K562 (cell line): ENCODE measurements around the gene OR2B2. TPM values are rescaled to one million over a fixed set of nuclear protein-coding genes. Genes with fewer than 3 reads are reported as not detected.

Experiments used
- GATAD2A ChIP-seq: fragments of 450-650 bp; IDR thresholded peaks from 2 replicates; pipeline ENCODE4 v1.6.1; 2017
- JUN ChIP-seq, 2 experiments: sonication (generic) in 1 of 2; formaldehyde crosslinking in 1 of 2; IDR thresholded peaks; 2 replicates each; pipeline versions ENCODE4 v1.6.1 to v1.8.0; 2012 to 2022; ENCODE audit warnings: borderline replicate concordance in 2 of 2, mild to moderate bottlenecking in 2 of 2, improper control_type of control experiment in 1 of 2, low read depth in 1 of 2, low read length in 1 of 2, missing genetic modification reagents in 1 of 2
- LARP7 ChIP-seq: fragments of 450-650 bp; IDR thresholded peaks from 2 replicates; pipeline ENCODE4 v1.6.1; 2016
- MTA3 ChIP-seq: fragments of 450-650 bp; formaldehyde crosslinking; IDR thresholded peaks from 2 replicates; pipeline ENCODE4 v1.6.1; 2017; ENCODE audit warnings: mild to moderate bottlenecking, borderline replicate concordance
- NBN ChIP-seq: fragments of 450-650 bp; IDR thresholded peaks from 2 replicates; pipeline ENCODE4 v1.6.1; 2016; ENCODE audit warnings: low read depth, mild to moderate bottlenecking
- PHF20 ChIP-seq: fragments of 450-650 bp; IDR thresholded peaks from 2 replicates; pipeline ENCODE4 v1.6.1; 2018; ENCODE audit not compliant: partially characterized antibody
- POLR2B ChIP-seq: fragments of 450-650 bp; IDR thresholded peaks from 2 replicates; pipeline ENCODE4 v1.6.1; 2018; ENCODE audit warnings: low read depth; ENCODE audit not compliant: partially characterized antibody
- RAD21 ChIP-seq, 2 experiments: fragments of 250-450 bp in 1 of 2; fragments of 450-650 bp in 1 of 2; sonication (Bioruptor Pico) in 1 of 2; formaldehyde crosslinking in 1 of 2; IDR thresholded peaks in 1 of 2; conservative IDR thresholded peaks in 1 of 2; 2 replicates each; pipeline versions ENCODE4 v1.4.0 to v1.8.0; 2020 to 2022; ENCODE audit warnings: mild to moderate bottlenecking in 2 of 2, moderate library complexity in 1 of 2
- SLC30A9 ChIP-seq: fragments of 250-450 bp; sonication (Bioruptor Pico); IDR thresholded peaks from 2 replicates; pipeline ENCODE4 v1.8.0; 2022; ENCODE audit warnings: mild to moderate bottlenecking, moderate library complexity
- TAF15 ChIP-seq: fragments of 200-400 bp; formaldehyde crosslinking; IDR thresholded peaks from 2 replicates; pipeline ENCODE4 v1.6.1; 2017; ENCODE audit warnings: mild to moderate bottlenecking, low read depth, low read length, moderate library complexity
- TBL1XR1 ChIP-seq, 2 experiments: IDR thresholded peaks; 2 replicates each; pipeline ENCODE4 v1.6.1; 2012; ENCODE audit warnings: improper control_type of control experiment in 2 of 2, low read length in 2 of 2, mild to moderate bottlenecking in 1 of 2
- polyA plus RNA-seq, 8 experiments: library from polyadenylated mRNA; depleted of rRNA in 4 of 8; stranded (reverse) in 5 of 8; unstranded in 3 of 8; fragments of >200 nt; fragmentation: Nextera tagmentation in 2 of 8; fragmentation: Illumina TruSeq in 1 of 8; extraction: Ambion mirVana in 2 of 8; extraction: Trizol in 1 of 8; gene quantifications; 2 replicates each; pipeline versions ENCODE4 v1.2.1 to v1.2.3, GENCODE V29; 2011 to 2014; ENCODE audit warnings: inconsistent platforms in 1 of 8, missing spikeins in 1 of 8
- total RNA-seq, 7 experiments: library from RNA; depleted of rRNA in 6 of 7; stranded (reverse); fragments of >200 nt in 6 of 7; fragmentation: Illumina TruSeq in 2 of 7; extraction: Trizol in 2 of 7; gene quantifications; 2 replicates each; pipeline versions ENCODE4 v1.2.1 to v1.2.3, GENCODE V29; 2011 to 2021; ENCODE audit warnings: low replicate concordance in 1 of 7
- TF ChIP-seq, protein P1 (sequence below), 2 experiments: fragments of 450-650 bp; conservative IDR thresholded peaks; 2 replicates each; pipeline ENCODE4 v1.6.1; 2017; ENCODE audit warnings: mild to moderate bottlenecking in 2 of 2, moderate library complexity in 2 of 2
- TF ChIP-seq, protein P2 (sequence below): fragments of 450-650 bp; IDR thresholded peaks from 2 replicates; pipeline ENCODE4 v1.6.1; 2016; ENCODE audit warnings: mild to moderate bottlenecking, moderate library complexity
- TF ChIP-seq, protein P3 (sequence below), 2 experiments: fragments of 450-650 bp in 1 of 2; sonication (generic) in 1 of 2; formaldehyde crosslinking in 1 of 2; IDR thresholded peaks in 1 of 2; conservative IDR thresholded peaks in 1 of 2; 2 replicates each; pipeline versions ENCODE4 v1.6.1 to v1.8.1; 2016 to 2023; ENCODE audit warnings: mild to moderate bottlenecking in 2 of 2, moderate library complexity in 2 of 2, inconsistent platforms in 1 of 2, missing genetic modification reagents in 1 of 2

Gene OR2B2
- total and polyA plus RNA-seq, 9 of the 15 experiments (the other 6 are each of a cell fraction or from before 2014, with no cell fraction given) = 0.24 TPM; not detected in 8

DNA sequence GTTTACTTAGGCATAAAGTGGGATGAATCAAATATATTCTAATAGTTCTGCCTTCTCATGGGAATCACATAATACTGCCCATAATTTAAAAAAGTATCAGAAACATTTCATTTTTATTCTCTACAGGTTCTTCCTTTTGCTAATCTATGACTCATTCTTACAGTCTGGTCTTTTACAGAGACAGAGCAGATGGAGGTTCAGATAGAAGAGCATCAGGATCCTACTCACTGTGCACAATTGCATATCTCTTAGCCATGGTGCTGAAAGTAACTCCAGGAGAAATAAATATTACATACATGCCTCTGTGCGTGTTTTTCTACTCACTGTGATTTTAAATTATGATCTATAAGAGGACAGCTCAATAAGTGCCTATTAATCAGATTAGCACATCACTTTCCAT lies 28.6 kb upstream of the OR2B2 start (continued):
- TF ChIP-seq, protein P1, sequence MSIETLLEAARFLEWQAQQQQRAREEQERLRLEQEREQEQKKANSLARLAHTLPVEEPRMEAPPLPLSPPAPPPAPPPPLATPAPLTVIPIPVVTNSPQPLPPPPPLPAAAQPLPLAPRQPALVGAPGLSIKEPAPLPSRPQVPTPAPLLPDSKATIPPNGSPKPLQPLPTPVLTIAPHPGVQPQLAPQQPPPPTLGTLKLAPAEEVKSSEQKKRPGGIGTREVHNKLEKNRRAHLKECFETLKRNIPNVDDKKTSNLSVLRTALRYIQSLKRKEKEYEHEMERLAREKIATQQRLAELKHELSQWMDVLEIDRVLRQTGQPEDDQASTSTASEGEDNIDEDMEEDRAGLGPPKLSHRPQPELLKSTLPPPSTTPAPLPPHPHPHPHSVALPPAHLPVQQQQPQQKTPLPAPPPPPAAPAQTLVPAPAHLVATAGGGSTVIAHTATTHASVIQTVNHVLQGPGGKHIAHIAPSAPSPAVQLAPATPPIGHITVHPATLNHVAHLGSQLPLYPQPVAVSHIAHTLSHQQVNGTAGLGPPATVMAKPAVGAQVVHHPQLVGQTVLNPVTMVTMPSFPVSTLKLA (conservative IDR thresholded peaks at IDR 0.05) = peak in 1 of 2 experiments; percentile 53; a peak in 3 of 4 replicates
- no peak for TF ChIP-seq RAD21 (CRISPR knock-in tag; conservative IDR thresholded peaks at IDR 0.05 in 1 of 2, IDR thresholded peaks at IDR 0.05 in 1 of 2)
- TF ChIP-seq SLC30A9 = no peak
- TF ChIP-seq TBL1XR1 (IDR thresholded peaks at IDR 0.05; ENCODE audit: low read length in 2 of 2) = no peak
- no peak for TF ChIP-seq LARP7
- no peak for TF ChIP-seq MTA3
- TF ChIP-seq, protein P2, sequence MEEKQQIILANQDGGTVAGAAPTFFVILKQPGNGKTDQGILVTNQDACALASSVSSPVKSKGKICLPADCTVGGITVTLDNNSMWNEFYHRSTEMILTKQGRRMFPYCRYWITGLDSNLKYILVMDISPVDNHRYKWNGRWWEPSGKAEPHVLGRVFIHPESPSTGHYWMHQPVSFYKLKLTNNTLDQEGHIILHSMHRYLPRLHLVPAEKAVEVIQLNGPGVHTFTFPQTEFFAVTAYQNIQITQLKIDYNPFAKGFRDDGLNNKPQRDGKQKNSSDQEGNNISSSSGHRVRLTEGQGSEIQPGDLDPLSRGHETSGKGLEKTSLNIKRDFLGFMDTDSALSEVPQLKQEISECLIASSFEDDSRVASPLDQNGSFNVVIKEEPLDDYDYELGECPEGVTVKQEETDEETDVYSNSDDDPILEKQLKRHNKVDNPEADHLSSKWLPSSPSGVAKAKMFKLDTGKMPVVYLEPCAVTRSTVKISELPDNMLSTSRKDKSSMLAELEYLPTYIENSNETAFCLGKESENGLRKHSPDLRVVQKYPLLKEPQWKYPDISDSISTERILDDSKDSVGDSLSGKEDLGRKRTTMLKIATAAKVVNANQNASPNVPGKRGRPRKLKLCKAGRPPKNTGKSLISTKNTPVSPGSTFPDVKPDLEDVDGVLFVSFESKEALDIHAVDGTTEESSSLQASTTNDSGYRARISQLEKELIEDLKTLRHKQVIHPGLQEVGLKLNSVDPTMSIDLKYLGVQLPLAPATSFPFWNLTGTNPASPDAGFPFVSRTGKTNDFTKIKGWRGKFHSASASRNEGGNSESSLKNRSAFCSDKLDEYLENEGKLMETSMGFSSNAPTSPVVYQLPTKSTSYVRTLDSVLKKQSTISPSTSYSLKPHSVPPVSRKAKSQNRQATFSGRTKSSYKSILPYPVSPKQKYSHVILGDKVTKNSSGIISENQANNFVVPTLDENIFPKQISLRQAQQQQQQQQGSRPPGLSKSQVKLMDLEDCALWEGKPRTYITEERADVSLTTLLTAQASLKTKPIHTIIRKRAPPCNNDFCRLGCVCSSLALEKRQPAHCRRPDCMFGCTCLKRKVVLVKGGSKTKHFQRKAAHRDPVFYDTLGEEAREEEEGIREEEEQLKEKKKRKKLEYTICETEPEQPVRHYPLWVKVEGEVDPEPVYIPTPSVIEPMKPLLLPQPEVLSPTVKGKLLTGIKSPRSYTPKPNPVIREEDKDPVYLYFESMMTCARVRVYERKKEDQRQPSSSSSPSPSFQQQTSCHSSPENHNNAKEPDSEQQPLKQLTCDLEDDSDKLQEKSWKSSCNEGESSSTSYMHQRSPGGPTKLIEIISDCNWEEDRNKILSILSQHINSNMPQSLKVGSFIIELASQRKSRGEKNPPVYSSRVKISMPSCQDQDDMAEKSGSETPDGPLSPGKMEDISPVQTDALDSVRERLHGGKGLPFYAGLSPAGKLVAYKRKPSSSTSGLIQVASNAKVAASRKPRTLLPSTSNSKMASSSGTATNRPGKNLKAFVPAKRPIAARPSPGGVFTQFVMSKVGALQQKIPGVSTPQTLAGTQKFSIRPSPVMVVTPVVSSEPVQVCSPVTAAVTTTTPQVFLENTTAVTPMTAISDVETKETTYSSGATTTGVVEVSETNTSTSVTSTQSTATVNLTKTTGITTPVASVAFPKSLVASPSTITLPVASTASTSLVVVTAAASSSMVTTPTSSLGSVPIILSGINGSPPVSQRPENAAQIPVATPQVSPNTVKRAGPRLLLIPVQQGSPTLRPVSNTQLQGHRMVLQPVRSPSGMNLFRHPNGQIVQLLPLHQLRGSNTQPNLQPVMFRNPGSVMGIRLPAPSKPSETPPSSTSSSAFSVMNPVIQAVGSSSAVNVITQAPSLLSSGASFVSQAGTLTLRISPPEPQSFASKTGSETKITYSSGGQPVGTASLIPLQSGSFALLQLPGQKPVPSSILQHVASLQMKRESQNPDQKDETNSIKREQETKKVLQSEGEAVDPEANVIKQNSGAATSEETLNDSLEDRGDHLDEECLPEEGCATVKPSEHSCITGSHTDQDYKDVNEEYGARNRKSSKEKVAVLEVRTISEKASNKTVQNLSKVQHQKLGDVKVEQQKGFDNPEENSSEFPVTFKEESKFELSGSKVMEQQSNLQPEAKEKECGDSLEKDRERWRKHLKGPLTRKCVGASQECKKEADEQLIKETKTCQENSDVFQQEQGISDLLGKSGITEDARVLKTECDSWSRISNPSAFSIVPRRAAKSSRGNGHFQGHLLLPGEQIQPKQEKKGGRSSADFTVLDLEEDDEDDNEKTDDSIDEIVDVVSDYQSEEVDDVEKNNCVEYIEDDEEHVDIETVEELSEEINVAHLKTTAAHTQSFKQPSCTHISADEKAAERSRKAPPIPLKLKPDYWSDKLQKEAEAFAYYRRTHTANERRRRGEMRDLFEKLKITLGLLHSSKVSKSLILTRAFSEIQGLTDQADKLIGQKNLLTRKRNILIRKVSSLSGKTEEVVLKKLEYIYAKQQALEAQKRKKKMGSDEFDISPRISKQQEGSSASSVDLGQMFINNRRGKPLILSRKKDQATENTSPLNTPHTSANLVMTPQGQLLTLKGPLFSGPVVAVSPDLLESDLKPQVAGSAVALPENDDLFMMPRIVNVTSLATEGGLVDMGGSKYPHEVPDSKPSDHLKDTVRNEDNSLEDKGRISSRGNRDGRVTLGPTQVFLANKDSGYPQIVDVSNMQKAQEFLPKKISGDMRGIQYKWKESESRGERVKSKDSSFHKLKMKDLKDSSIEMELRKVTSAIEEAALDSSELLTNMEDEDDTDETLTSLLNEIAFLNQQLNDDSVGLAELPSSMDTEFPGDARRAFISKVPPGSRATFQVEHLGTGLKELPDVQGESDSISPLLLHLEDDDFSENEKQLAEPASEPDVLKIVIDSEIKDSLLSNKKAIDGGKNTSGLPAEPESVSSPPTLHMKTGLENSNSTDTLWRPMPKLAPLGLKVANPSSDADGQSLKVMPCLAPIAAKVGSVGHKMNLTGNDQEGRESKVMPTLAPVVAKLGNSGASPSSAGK = no peak
- no peak for TF ChIP-seq TAF15
- no peak for TF ChIP-seq PHF20
- no peak for TF ChIP-seq POLR2B
- TF ChIP-seq JUN (IDR thresholded peaks at IDR 0.05; ENCODE audit: borderline replicate concordance, low read depth, low read length) = peak; percentile 79
- TF ChIP-seq JUN (CRISPR knock-in tag; IDR thresholded peaks at IDR 0.05; ENCODE audit: borderline replicate concordance) = no peak
- no peak for TF ChIP-seq NBN
- TF ChIP-seq, protein P3, sequence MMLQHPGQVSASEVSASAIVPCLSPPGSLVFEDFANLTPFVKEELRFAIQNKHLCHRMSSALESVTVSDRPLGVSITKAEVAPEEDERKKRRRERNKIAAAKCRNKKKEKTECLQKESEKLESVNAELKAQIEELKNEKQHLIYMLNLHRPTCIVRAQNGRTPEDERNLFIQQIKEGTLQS (IDR thresholded peaks at IDR 0.05) = peak; percentile 87
- TF ChIP-seq, protein P3 (CRISPR knock-in tag; conservative IDR thresholded peaks at IDR 0.05) = no peak
- TF ChIP-seq GATAD2A = no peak
